ENCODE data around the gene SH3PXD2A. TPM values are rescaled to one million over a fixed set of nuclear protein-coding genes. Genes with fewer than 3 reads are reported as not detected.
"Not testable (repeated sequence)": the region's sequence is repeated elsewhere in the genome, so short reads cannot be mapped to it uniquely, and the experiment has no call there.

Gene SH3PXD2A
- total RNA-seq, 1 experiment from 2014 or later: 4.5 TPM

GRCh38 chr10:103663236-103663635 is 192.1 kb downstream of the SH3PXD2A start:
- H3K9ac ChIP-seq (ENCODE audit: extremely low read depth, insufficient read length, low read length): no peak overlapping the region
- H2BK20ac ChIP-seq (ENCODE audit: low read depth, low read length, poor library complexity, severe bottlenecking): no peak overlapping the region
- no peak for DNase-seq
- no peak overlapping the region for H3K27ac ChIP-seq (ENCODE audit: insufficient read length, low read depth, low read length)
- WGBS (ENCODE audit: extremely low coverage, insufficient read length, low lambda C conversion rate): no CpG with 5 or more reads among the region's 3 CpGs
- no peak overlapping the region for H3K14ac ChIP-seq (ENCODE audit: insufficient read depth, low read length)
- no peak overlapping the region for H2AFZ ChIP-seq (ENCODE audit: low read length)
- H3K18ac ChIP-seq (ENCODE audit: insufficient read length, low read depth, low read length): no peak overlapping the region
- H4K8ac ChIP-seq (replicated peaks; ENCODE audit: insufficient read length, low read depth, low read length): no peak overlapping the region
- H3K27ac Mint-ChIP-seq: peak overlapping the region in 1 of 3 experiments; percentile 22; a peak in 1 of 7 replicates
- no peak overlapping the region for H3K23ac ChIP-seq (ENCODE audit: insufficient read length, low read depth, low read length)
- H2AK5ac ChIP-seq (ENCODE audit: insufficient read length, low read length): no peak overlapping the region
- no peaks in the 10 kb centered on the region for H3K79me1 ChIP-seq (ENCODE audit: insufficient read depth, low read depth, low read length, poor library complexity, severe bottlenecking)
- no peak overlapping the region for H3K4ac ChIP-seq (ENCODE audit: low read depth, low read length)
- no peaks in the 10 kb centered on the region for H3K4me1 ChIP-seq (ENCODE audit: insufficient read depth, low read length)
- no peaks in the 10 kb centered on the region for H3K79me2 ChIP-seq (ENCODE audit: insufficient read depth, low read length)
- H3K36me3 Mint-ChIP-seq (ENCODE audit: insufficient read depth in 1 of 3, low read depth in 3 of 3): peaks cover 4 to 5% (median 5%) of the 10 kb centered on the region in 3 experiments; a peak in 5 of 7 replicates
- no peak overlapping the region for H3K4me2 ChIP-seq (ENCODE audit: insufficient read depth, insufficient read length, low read length)
- H2BK12ac ChIP-seq (ENCODE audit: insufficient read length, low read depth, low read length): no peak overlapping the region
- H3K27me3 ChIP-seq (ENCODE audit: insufficient read depth, low read length): no peaks in the 10 kb centered on the region
- H3K9me3 Mint-ChIP-seq: no peaks in the 10 kb centered on the region
- 0 out of 5 replicates have a peak overlapping the region, but pooled peaks of 1 of the 2 experiments have one; percentile 2 for H3K4me3 Mint-ChIP-seq
- TF ChIP-seq, protein P1, sequence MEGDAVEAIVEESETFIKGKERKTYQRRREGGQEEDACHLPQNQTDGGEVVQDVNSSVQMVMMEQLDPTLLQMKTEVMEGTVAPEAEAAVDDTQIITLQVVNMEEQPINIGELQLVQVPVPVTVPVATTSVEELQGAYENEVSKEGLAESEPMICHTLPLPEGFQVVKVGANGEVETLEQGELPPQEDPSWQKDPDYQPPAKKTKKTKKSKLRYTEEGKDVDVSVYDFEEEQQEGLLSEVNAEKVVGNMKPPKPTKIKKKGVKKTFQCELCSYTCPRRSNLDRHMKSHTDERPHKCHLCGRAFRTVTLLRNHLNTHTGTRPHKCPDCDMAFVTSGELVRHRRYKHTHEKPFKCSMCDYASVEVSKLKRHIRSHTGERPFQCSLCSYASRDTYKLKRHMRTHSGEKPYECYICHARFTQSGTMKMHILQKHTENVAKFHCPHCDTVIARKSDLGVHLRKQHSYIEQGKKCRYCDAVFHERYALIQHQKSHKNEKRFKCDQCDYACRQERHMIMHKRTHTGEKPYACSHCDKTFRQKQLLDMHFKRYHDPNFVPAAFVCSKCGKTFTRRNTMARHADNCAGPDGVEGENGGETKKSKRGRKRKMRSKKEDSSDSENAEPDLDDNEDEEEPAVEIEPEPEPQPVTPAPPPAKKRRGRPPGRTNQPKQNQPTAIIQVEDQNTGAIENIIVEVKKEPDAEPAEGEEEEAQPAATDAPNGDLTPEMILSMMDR (conservative IDR thresholded peaks at IDR 0.05): no peak
- peaks cover 14 to 35% of the 10 kb centered on the region in 2 experiments for H3K4me1 Mint-ChIP-seq
- no peaks in the 10 kb centered on the region for H4K20me1 ChIP-seq (ENCODE audit: control insufficient read depth, insufficient read depth, insufficient read length)
- no peak overlapping the region for H4K91ac ChIP-seq (ENCODE audit: insufficient read length, low read depth, low read length)
- H3K27me3 Mint-ChIP-seq (ENCODE audit: low read depth): peaks cover 2% of the 10 kb centered on the region; the same call in 1 of the 2 replicates
- no peaks in the 10 kb centered on the region for H3K9me3 ChIP-seq (ENCODE audit: control insufficient read depth, low read depth, low read length)
- H3K56ac ChIP-seq (ENCODE audit: insufficient read length, low read depth, low read length): no peak overlapping the region
- no peak overlapping the region for H4K5ac ChIP-seq (ENCODE audit: insufficient read length, low read depth, low read length)
- H2BK120ac ChIP-seq (ENCODE audit: low read depth, low read length, poor library complexity, severe bottlenecking): no peak overlapping the region
- no peak overlapping the region for H2BK15ac ChIP-seq (ENCODE audit: low read depth, low read length)
- H2BK5ac ChIP-seq (ENCODE audit: insufficient read length, low read length): no peak overlapping the region
- no peak overlapping the region for H3T11ph ChIP-seq (ENCODE audit: low read length)
- no peaks in the 10 kb centered on the region for H3K23me2 ChIP-seq (ENCODE audit: insufficient read length, low read depth, low read length, poor library complexity, severe bottlenecking)

GRCh38 chr10:103662704-103663103 is 192.7 kb downstream of the SH3PXD2A start:
- not testable (repeated sequence) for H3K4ac ChIP-seq (ENCODE audit: low read depth, low read length); H3K27ac Mint-ChIP-seq; H2AK5ac ChIP-seq (ENCODE audit: insufficient read length, low read length); H3K9me3 ChIP-seq (ENCODE audit: control insufficient read depth, low read depth, low read length); H3K4me2 ChIP-seq (ENCODE audit: insufficient read depth, insufficient read length, low read length); H3K27me3 ChIP-seq (ENCODE audit: insufficient read depth, low read length); H2BK15ac ChIP-seq (ENCODE audit: low read depth, low read length); H3K56ac ChIP-seq (ENCODE audit: insufficient read length, low read depth, low read length); H3K36me3 Mint-ChIP-seq (ENCODE audit: insufficient read depth in 1 of 3, low read depth in 3 of 3); H3K23ac ChIP-seq (ENCODE audit: insufficient read length, low read depth, low read length); H3K18ac ChIP-seq (ENCODE audit: insufficient read length, low read depth, low read length); H4K5ac ChIP-seq (ENCODE audit: insufficient read length, low read depth, low read length); H3K4me1 ChIP-seq (ENCODE audit: insufficient read depth, low read length); H4K91ac ChIP-seq (ENCODE audit: insufficient read length, low read depth, low read length); H3K4me3 Mint-ChIP-seq; H3T11ph ChIP-seq (ENCODE audit: low read length); H2BK20ac ChIP-seq (ENCODE audit: low read depth, low read length, poor library complexity, severe bottlenecking); DNase-seq; H3K27ac ChIP-seq (ENCODE audit: insufficient read length, low read depth, low read length); H3K27me3 Mint-ChIP-seq (ENCODE audit: low read depth); H3K79me2 ChIP-seq (ENCODE audit: insufficient read depth, low read length); H2BK5ac ChIP-seq (ENCODE audit: insufficient read length, low read length); H3K9ac ChIP-seq (ENCODE audit: extremely low read depth, insufficient read length, low read length); H4K20me1 ChIP-seq (ENCODE audit: control insufficient read depth, insufficient read depth, insufficient read length); H3K14ac ChIP-seq (ENCODE audit: insufficient read depth, low read length); H3K23me2 ChIP-seq (ENCODE audit: insufficient read length, low read depth, low read length, poor library complexity, severe bottlenecking); H2BK120ac ChIP-seq (ENCODE audit: low read depth, low read length, poor library complexity, severe bottlenecking); H2AFZ ChIP-seq (ENCODE audit: low read length); H3K9me3 Mint-ChIP-seq; H3K79me1 ChIP-seq (ENCODE audit: insufficient read depth, low read depth, low read length, poor library complexity, severe bottlenecking); H2BK12ac ChIP-seq (ENCODE audit: insufficient read length, low read depth, low read length); H4K8ac ChIP-seq (replicated peaks; ENCODE audit: insufficient read length, low read depth, low read length)
- whole genome bisulfite sequencing (ENCODE audit: extremely low coverage, insufficient read length, low lambda C conversion rate): no CpG with 5 or more reads among the region's 3 CpGs
- H3K4me1 Mint-ChIP-seq: peaks cover 14 to 35% of the 10 kb centered on the region in 2 experiments

Measured in H9 (cell line).